OCI-LY1 (cell line): ENCODE results near the gene JADE3.

Source experiments
- EZH2 ChIP-seq: fragments of 200-600 bp; sonication (generic), shearing (Covaris generic); IDR thresholded peaks from 2 replicates; pipeline ENCODE4 v1.8.0; 2017; ENCODE audit warnings: borderline replicate concordance, mixed run types, mild to moderate bottlenecking, antibody characterized with exemption, low read length, moderate library complexity, mixed read lengths
- TF ChIP-seq, protein P1 (sequence below): fragments of 200-600 bp; sonication (generic), shearing (Covaris generic); IDR thresholded peaks from 2 replicates; pipeline ENCODE4 v1.5.1; 2017; ENCODE audit warnings: mild to moderate bottlenecking, antibody characterized with exemption, low read length, moderate library complexity, mixed read lengths

DNA sequence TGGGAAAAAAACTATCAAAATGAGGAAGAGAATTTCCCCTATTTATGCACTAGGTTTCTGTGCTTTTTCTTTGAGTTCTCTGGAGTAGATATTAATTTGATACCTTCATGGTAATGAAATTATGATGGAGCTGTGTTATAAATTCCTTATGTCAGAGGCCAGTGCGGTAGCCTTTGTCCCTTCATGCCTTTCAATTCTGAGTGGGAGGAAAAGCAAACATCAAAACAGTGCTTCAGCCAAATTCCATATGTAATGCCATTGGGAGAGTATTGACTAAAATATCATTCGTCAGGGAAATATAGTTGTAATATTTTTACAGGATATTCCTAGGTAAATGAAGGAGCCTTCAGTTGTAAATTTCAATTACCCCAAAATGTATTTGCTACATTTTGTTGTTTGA is 148.5 kb downstream of the JADE3 start:
- TF ChIP-seq, protein P1, sequence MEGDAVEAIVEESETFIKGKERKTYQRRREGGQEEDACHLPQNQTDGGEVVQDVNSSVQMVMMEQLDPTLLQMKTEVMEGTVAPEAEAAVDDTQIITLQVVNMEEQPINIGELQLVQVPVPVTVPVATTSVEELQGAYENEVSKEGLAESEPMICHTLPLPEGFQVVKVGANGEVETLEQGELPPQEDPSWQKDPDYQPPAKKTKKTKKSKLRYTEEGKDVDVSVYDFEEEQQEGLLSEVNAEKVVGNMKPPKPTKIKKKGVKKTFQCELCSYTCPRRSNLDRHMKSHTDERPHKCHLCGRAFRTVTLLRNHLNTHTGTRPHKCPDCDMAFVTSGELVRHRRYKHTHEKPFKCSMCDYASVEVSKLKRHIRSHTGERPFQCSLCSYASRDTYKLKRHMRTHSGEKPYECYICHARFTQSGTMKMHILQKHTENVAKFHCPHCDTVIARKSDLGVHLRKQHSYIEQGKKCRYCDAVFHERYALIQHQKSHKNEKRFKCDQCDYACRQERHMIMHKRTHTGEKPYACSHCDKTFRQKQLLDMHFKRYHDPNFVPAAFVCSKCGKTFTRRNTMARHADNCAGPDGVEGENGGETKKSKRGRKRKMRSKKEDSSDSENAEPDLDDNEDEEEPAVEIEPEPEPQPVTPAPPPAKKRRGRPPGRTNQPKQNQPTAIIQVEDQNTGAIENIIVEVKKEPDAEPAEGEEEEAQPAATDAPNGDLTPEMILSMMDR: no peak
- TF ChIP-seq EZH2: no peak
